Lower leg skin (tissue), 4 donors: ENCODE measurements around the gene PYHIN1. TPM values are rescaled to one million over a fixed set of nuclear protein-coding genes. Genes with fewer than 3 reads are reported as not detected.

Experiments used
- DNase-seq, 2 donors: peaks; one replicate each; pipeline ENCODE4 v3.0.0-alpha.2; 2019; ENCODE audit warnings: low spot score in 2 of 2
- H3K4me3 ChIP-seq: fragments of 200-600 bp; sonication (generic); 2 replicates; pipeline ENCODE4 v1.5.1; 2017; ENCODE audit warnings: mild to moderate bottlenecking, low read depth; ENCODE audit not compliant: poor library complexity, severe bottlenecking
- CTCF ChIP-seq, 3 donors: fragments of 450-650 bp; IDR thresholded peaks; one replicate each; pipeline ENCODE4 v1.5.1; 2016; ENCODE audit warnings: antibody characterized with exemption in 3 of 3, mild to moderate bottlenecking in 3 of 3, moderate library complexity in 2 of 3
- POLR2A ChIP-seq, 2 donors: fragments of 450-650 bp; IDR thresholded peaks; one replicate each; pipeline ENCODE4 v1.6.1; 2016 to 2017; ENCODE audit warnings: antibody characterized with exemption in 2 of 2, mild to moderate bottlenecking in 1 of 2, moderate library complexity in 1 of 2
- WGBS, 2 donors: methylation state at CpG; one replicate each; pipeline ENCODE4 v1.1.5; 2018; 5-methylcytosine and 5-hydroxymethylcytosine counted together
- intact Hi-C: fragments of 100-400 bp; cut with DNase I; formaldehyde crosslinking; loops from one replicate; pipeline ENCODE4 v1.15.0; 2023; ENCODE audit warnings: low total_unique reads
- total RNA-seq, 4 donors: library from RNA; depleted of rRNA; stranded (reverse); fragments of >200 nt; gene quantifications; one replicate each; pipeline ENCODE4 v1.1.0, GENCODE V29; 2016

PYHIN1 gene
- total RNA-seq, 4 donors from 2014 or later: 0.39 TPM; not detected in 3

GRCh38 chr1:158930504-158930903 is 848 bp upstream of the PYHIN1 start:
- TF ChIP-seq CTCF (IDR thresholded peaks at IDR 0.05): no peak
- TF ChIP-seq POLR2A (IDR thresholded peaks at IDR 0.05): no peak
- intact Hi-C loops: no loop called here
- H3K4me3 ChIP-seq: no peak overlapping the region
- 78 to 80% methylated on average over 5 of the region's 5 CpGs for WGBS, 2 donors
- DNase-seq: no peak

GRCh38 chr1:158932171-158932570 is 819 bp downstream of the PYHIN1 start:
- intact Hi-C loops: no loop called here
- 72 to 73% methylated on average over 6 of the region's 6 CpGs for WGBS, 2 donors

GRCh38 chr1:158933621-158934020 is 2.3 kb downstream of the PYHIN1 start:
- intact Hi-C loops: no loop called here
- DNase-seq: no peak
- no peak overlapping the region for H3K4me3 ChIP-seq
- 32 to 43% methylated on average over 1 of the region's 1 CpG for WGBS, 2 donors
- no peak for TF ChIP-seq POLR2A (IDR thresholded peaks at IDR 0.05)
- TF ChIP-seq CTCF (IDR thresholded peaks at IDR 0.05): no peak

More at GRCh38 chr1:158932171-158932570, 819 bp downstream of the PYHIN1 start:
- no peak for DNase-seq
- TF ChIP-seq POLR2A (IDR thresholded peaks at IDR 0.05) (no peak), CTCF (IDR thresholded peaks at IDR 0.05) (no peak)
- H3K4me3 ChIP-seq: no peak overlapping the region

- no peak for DNase-seq
- intact Hi-C loops: no loop called here
- TF ChIP-seq POLR2A (IDR thresholded peaks at IDR 0.05) (no peak), CTCF (IDR thresholded peaks at IDR 0.05) (no peak)
- no peak overlapping the region for H3K4me3 ChIP-seq
- WGBS, 2 donors: 58 to 77% methylated on average over 2 of the region's 2 CpGs
Measured at GRCh38 chr1:158939180-158939579, 7.8 kb downstream of the PYHIN1 start.

- no peak overlapping the region for H3K4me3 ChIP-seq
- intact Hi-C loops: no loop called here
- WGBS, 2 donors: 96 to 97% methylated on average over 1 of the region's 1 CpG
- TF ChIP-seq POLR2A (IDR thresholded peaks at IDR 0.05): no peak
- TF ChIP-seq CTCF (IDR thresholded peaks at IDR 0.05): no peak
- DNase-seq: no peak
Measured at GRCh38 chr1:158941317-158941716, 10.0 kb downstream of the PYHIN1 start.

- intact Hi-C loops: no loop called here
- no peak overlapping the region for H3K4me3 ChIP-seq
- TF ChIP-seq CTCF (IDR thresholded peaks at IDR 0.05) (no peak), POLR2A (IDR thresholded peaks at IDR 0.05) (no peak)
- no peak for DNase-seq
- 78 to 82% methylated on average over 2 of the region's 2 CpGs for WGBS, 2 donors
Measured at GRCh38 chr1:158942490-158942889, 11.1 kb downstream of the PYHIN1 start.
